ENCODE measurements around the gene CABLES1. TPM values are rescaled to one million over a fixed set of nuclear protein-coding genes. Genes with fewer than 3 reads are reported as not detected.

The CABLES1 gene
- total RNA-seq, 4 donors from 2014 or later: 4.0 to 24.0 (median 10.2) TPM

DNA sequence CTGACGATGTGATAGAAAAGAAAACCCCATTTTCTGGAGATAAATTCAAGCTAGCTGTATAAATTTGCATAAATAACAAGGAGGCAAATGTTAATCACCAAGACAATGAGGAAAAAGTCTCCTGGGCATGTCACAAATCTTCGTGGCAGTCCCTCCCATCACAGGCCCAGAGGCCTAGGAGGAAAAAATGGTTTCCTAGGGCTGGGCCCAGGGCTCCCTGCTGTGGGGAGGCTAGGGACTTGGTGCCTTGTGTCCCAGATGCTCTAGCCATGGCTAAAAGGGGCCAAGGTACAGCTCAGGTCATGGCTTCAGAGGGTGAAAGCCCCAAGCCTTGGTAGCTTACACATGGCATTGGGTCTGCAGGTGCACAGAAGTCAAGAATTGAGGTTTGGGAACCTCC, 134.6 kb downstream of the CABLES1 start:
- Histone ChIP-seq H3K36me3 (no peaks in the 10 kb centered on the region), H3K27me3 (no peaks in the 10 kb centered on the region), H3K27ac (no peak overlapping the region), H3K4me3 (no peak overlapping the region), H3K4me1 (no peaks in the 10 kb centered on the region), H3K9me3 (peaks cover 0 to 10% (median 0%) of the 10 kb centered on the region in 3 donors)
- WGBS, 2 donors (ENCODE audit: low coverage in 1 of 2): 100% methylated on average over 2 of the region's 2 CpGs
- no peak for ATAC-seq
- TF ChIP-seq POLR2A (IDR thresholded peaks at IDR 0.05) (no peak), EP300 (IDR thresholded peaks at IDR 0.05) (no peak), POLR2AphosphoS5 (IDR thresholded peaks at IDR 0.05) (no peak)
- TF ChIP-seq, protein P1, sequence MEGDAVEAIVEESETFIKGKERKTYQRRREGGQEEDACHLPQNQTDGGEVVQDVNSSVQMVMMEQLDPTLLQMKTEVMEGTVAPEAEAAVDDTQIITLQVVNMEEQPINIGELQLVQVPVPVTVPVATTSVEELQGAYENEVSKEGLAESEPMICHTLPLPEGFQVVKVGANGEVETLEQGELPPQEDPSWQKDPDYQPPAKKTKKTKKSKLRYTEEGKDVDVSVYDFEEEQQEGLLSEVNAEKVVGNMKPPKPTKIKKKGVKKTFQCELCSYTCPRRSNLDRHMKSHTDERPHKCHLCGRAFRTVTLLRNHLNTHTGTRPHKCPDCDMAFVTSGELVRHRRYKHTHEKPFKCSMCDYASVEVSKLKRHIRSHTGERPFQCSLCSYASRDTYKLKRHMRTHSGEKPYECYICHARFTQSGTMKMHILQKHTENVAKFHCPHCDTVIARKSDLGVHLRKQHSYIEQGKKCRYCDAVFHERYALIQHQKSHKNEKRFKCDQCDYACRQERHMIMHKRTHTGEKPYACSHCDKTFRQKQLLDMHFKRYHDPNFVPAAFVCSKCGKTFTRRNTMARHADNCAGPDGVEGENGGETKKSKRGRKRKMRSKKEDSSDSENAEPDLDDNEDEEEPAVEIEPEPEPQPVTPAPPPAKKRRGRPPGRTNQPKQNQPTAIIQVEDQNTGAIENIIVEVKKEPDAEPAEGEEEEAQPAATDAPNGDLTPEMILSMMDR (IDR thresholded peaks at IDR 0.05): no peak

DNA sequence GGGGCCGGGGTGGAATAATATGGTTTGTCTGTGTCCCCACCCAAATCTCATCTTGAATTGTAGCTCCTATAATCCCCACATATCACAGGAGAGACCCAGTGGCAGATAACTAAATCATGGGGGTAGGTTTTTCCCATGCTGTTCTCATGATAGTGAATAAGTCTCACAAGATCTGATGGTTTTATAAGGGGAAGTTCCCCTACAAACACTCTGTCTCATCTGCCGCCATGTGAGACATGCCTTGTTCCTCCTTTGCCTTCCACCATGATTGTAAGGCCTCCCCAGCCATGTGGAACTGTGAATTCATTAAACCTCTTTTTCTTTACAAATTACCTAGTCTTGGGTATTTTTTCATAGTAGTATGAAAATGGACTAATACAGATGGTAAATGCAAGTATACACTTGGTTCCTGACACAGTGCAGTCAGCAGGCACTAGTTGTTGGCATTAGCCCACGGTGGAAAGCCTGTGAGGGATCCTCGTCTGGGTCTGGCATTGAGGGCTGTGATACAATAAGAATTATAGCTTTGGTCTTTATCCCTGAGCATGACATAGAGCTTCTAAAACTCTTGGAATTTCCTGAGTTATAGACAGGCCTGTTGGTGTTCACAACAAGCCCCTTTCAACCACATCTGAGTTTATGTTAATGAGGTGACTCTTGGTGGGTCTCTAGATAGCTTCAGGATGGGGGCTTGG, 135.8 kb downstream of the CABLES1 start:
- no peaks in the 10 kb centered on the region for H3K36me3 ChIP-seq
- H3K27me3 ChIP-seq: no peaks in the 10 kb centered on the region
- no peak for ATAC-seq
- no peak overlapping the region for H3K27ac ChIP-seq
- no peak overlapping the region for H3K4me3 ChIP-seq
- WGBS, 2 donors (ENCODE audit: low coverage in 1 of 2): 73 to 87% methylated on average over 3 to 4 of the region's 4 CpGs
- H3K9me3 ChIP-seq: peaks cover 0 to 10% (median 0%) of the 10 kb centered on the region in 3 donors
- H3K4me1 ChIP-seq: no peaks in the 10 kb centered on the region
- TF ChIP-seq EP300 (IDR thresholded peaks at IDR 0.05): no peak

- H3K4me3 ChIP-seq: no peak overlapping the region
- H3K36me3 ChIP-seq: no peaks in the 10 kb centered on the region
- 82 to 88% methylated on average over 7 to 9 of the region's 11 CpGs for WGBS, 2 donors (ENCODE audit: low coverage in 1 of 2)
- no peaks in the 10 kb centered on the region for H3K4me1 ChIP-seq
- peaks cover 0 to 16% (median 0%) of the 10 kb centered on the region in 3 donors for H3K9me3 ChIP-seq
- ATAC-seq: no peak
- no peak for TF ChIP-seq POLR2AphosphoS5 (IDR thresholded peaks at IDR 0.05)
- TF ChIP-seq EP300 (IDR thresholded peaks at IDR 0.05): no peak
- no peak for TF ChIP-seq POLR2A (IDR thresholded peaks at IDR 0.05)
- TF ChIP-seq, protein P1 (IDR thresholded peaks at IDR 0.05): no peak
- H3K27ac ChIP-seq: no peak overlapping the region
- H3K27me3 ChIP-seq: no peaks in the 10 kb centered on the region
These were observed 137.4 kb downstream of the CABLES1 start for GRCh38 chr18:23272498-23273232.

GRCh38 chr18:23273443-23273966, 138.2 kb downstream of the CABLES1 start:
- Histone ChIP-seq H3K9me3 (peaks cover 0 to 22% (median 0%) of the 10 kb centered on the region in 3 donors), H3K27ac (no peak overlapping the region), H3K36me3 (no peaks in the 10 kb centered on the region), H3K4me1 (no peaks in the 10 kb centered on the region), H3K4me3 (no peak overlapping the region), H3K27me3 (no peaks in the 10 kb centered on the region)
- 83 to 84% methylated on average over 10 of the region's 10 CpGs for WGBS, 2 donors (ENCODE audit: low coverage in 1 of 2)
- no peak for ATAC-seq
- TF ChIP-seq POLR2A (IDR thresholded peaks at IDR 0.05) (no peak), POLR2AphosphoS5 (IDR thresholded peaks at IDR 0.05) (no peak), EP300 (IDR thresholded peaks at IDR 0.05) (no peak)
- TF ChIP-seq, protein P1 (IDR thresholded peaks at IDR 0.05): no peak

DNA sequence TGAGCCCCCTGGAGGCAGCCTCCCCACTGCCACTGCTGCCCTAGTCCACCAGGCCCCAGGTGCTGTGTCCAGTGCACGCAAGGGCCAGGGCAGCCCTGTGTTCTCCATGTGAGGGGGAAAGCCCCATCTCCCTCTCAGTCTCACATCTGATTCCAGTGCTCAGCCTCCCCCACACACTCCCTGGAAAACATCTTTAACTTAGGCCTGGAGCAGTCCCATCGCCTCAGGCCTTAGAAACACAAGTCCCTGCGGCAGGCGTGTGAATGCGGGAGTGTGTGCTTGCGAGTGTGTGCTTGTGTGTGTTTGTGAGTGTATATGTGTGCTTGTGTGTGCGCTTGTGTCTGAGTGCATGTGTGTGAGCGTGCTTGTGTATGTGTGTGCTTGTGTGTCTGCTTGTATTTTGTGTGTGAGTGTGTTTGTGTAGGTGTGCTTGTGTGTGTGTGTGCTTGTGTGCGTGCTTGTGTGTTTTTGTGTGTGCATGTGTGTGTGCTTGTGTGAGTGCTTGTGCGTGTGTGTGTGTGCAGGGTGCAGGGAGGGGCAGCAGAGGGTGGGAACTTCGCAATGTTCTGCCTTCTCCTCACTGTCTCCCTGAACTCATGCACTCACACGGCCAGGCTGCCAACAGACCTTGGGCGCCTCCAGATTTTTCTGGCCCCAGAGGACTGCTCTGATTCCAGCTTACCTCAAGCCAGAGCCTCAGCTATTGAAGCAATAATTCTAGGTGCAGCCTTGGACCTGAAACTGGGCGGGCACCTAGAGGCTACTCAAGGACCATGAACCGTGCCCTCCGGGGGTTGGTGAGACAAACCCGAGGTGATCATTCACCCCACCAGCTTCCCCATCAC, 139.6 kb downstream of the CABLES1 start:
- Histone ChIP-seq H3K4me3 (no peak overlapping the region), H3K27me3 (no peaks in the 10 kb centered on the region), H3K27ac (no peak overlapping the region), H3K9me3 (peaks cover 0 to 19% (median 0%) of the 10 kb centered on the region in 3 donors), H3K4me1 (no peaks in the 10 kb centered on the region), H3K36me3 (no peaks in the 10 kb centered on the region)
- no peak for ATAC-seq
- WGBS, 2 donors (ENCODE audit: low coverage in 1 of 2): 40 to 71% methylated on average over 2 of the region's 17 CpGs
- no peak for TF ChIP-seq POLR2AphosphoS5 (IDR thresholded peaks at IDR 0.05)
- TF ChIP-seq EP300 (IDR thresholded peaks at IDR 0.05): no peak
- TF ChIP-seq POLR2A (IDR thresholded peaks at IDR 0.05): no peak

Measured in gastroesophageal sphincter (tissue), 4 donors.